ENCODE data around the gene C6orf118. TPM values are rescaled to one million over a fixed set of nuclear protein-coding genes. Genes with fewer than 3 reads are reported as not detected.

The C6orf118 gene
- total and polyA plus RNA-seq, 2 of the 13 experiments (the other 11 are each of a cell fraction or from before 2014, with no cell fraction given): not detected

- Histone ChIP-seq H3K27ac (ENCODE audit: extremely low read length, insufficient read depth, low read length) (no peak overlapping the region), H3K4me2 (ENCODE audit: low read depth, low read length) (no peak overlapping the region), H3K9ac (ENCODE audit: insufficient read depth, low read depth, low read length) (no peak overlapping the region), H3K79me2 (ENCODE audit: insufficient read depth, low read length) (no peaks in the 10 kb centered on the region), H4K20me1 (ENCODE audit: insufficient read depth, low read length) (no peaks in the 10 kb centered on the region), H2AFZ (ENCODE audit: low read length) (no peak overlapping the region), H3K4me1 (ENCODE audit: insufficient read depth, low read length) (no peaks in the 10 kb centered on the region), H3K36me3 (replicated peaks in 1 of 2; ENCODE audit: control insufficient read depth in 1 of 2, insufficient read depth in 2 of 2, low read length in 2 of 2) (no peaks in the 10 kb centered on the region), H3K4me3 (replicated peaks in 1 of 3; ENCODE audit: insufficient read depth in 1 of 3, low read depth in 2 of 3, low read length in 3 of 3) (no peak overlapping the region), H3K9me3 (ENCODE audit: low read length) (peaks cover 47% of the 10 kb centered on the region), H3K27me3 (ENCODE audit: control insufficient read depth in 1 of 2, insufficient read depth in 2 of 2, low read length in 2 of 2) (no peaks in the 10 kb centered on the region)
- intact Hi-C loops (cut with micrococcal nuclease; ENCODE audit: unreplicated experiment): no loop called here
- ChIA-PET POLR2A (no interaction called here), CTCF (ENCODE audit: low intra/inter-chr PET ratio, low total read pairs) (no interaction called here)
- under 1% methylated on average over 7 of the region's 7 CpGs for WGBS (ENCODE audit: low lambda C conversion rate)
- ATAC-seq: no peak
- no peak for FAIRE-seq
- no TSS peak for BruUV-seq (replicated peaks)
- no peak for DNase-seq (ENCODE audit: low spot score)
- in situ Hi-C loops (cut with HindIII; ENCODE audit: extremely low pct_ligation_motif_present, low pct_unique_long_range_greater_than_20kb): no loop called here
- TF ChIP-seq ATF6 (CRISPR knock-in tag; conservative IDR thresholded peaks at IDR 0.05): no peak
- TF ChIP-seq WIZ (CRISPR knock-in tag; IDR thresholded peaks at IDR 0.05): no peak
- no peak for TF ChIP-seq ZBTB3 (CRISPR knock-in tag; IDR thresholded peaks at IDR 0.05; ENCODE audit: borderline replicate concordance, low read depth)
- TF ChIP-seq SOX5 (CRISPR knock-in tag; IDR thresholded peaks at IDR 0.05; ENCODE audit: borderline replicate concordance): no peak
- no peak for TF ChIP-seq NFAT5 (CRISPR knock-in tag; IDR thresholded peaks at IDR 0.05)
- TF ChIP-seq ZNF3 (CRISPR knock-in tag; IDR thresholded peaks at IDR 0.05): no peak
- TF ChIP-seq EP300 (IDR thresholded peaks at IDR 0.05; ENCODE audit: low read depth in 2 of 2, low read length in 2 of 2): no peak
- no peak for TF ChIP-seq EP300 (CRISPR knock-in tag; IDR thresholded peaks at IDR 0.05; ENCODE audit: borderline replicate concordance)
- no peak for TF ChIP-seq ZMYM3 (CRISPR knock-in tag; IDR thresholded peaks at IDR 0.05)
- no peak for TF ChIP-seq STAT5B (CRISPR knock-in tag; IDR thresholded peaks at IDR 0.05)
- no peak for TF ChIP-seq E2F1 (CRISPR knock-in tag; IDR thresholded peaks at IDR 0.05)
- TF ChIP-seq HNRNPLL (IDR thresholded peaks at IDR 0.05; ENCODE audit: low read depth, low read length, poor library complexity, severe bottlenecking): no peak
- no peak for TF ChIP-seq THYN1 (CRISPR knock-in tag; IDR thresholded peaks at IDR 0.05; ENCODE audit: borderline replicate concordance, low read depth)
- TF ChIP-seq RXRA (CRISPR knock-in tag; IDR thresholded peaks at IDR 0.05): no peak
- TF ChIP-seq PRPF4 (IDR thresholded peaks at IDR 0.05; ENCODE audit: low read depth, low read length, poor library complexity, severe bottlenecking): no peak
- TF ChIP-seq HCFC1 (IDR thresholded peaks at IDR 0.05; ENCODE audit: low read depth, low read length): no peak
Observed at GRCh38 chr6:165325609-165326008, 16.2 kb upstream of the C6orf118 start.
